Epithelial cell of esophagus (primary cell): ENCODE data around the gene SPOP.

Experiments
- DNase-seq: peaks from one replicate; pipeline ENCODE4 v3.0.0; 2010; ENCODE audit warnings: low read depth
- H3K4me3 ChIP-seq: 2 replicates; pipeline ENCODE4 v1.5.1; 2011; ENCODE audit warnings: mild to moderate bottlenecking, low read length, control low read depth
- CTCF ChIP-seq: IDR thresholded peaks from 2 replicates; pipeline ENCODE4 v1.5.1; 2011; ENCODE audit warnings: low read depth, mild to moderate bottlenecking, low read length, control low read depth, inconsistent platforms; ENCODE audit not compliant: insufficient read depth; ENCODE audit errors: missing control alignments

SPOP gene

GRCh38 chr17:49630113-49630900 is 47.6 kb downstream of the SPOP start:
- DNase-seq: no peak
- no peak for TF ChIP-seq CTCF
- no peak overlapping the region for H3K4me3 ChIP-seq

- no peak for DNase-seq
- H3K4me3 ChIP-seq: no peak overlapping the region
- no peak for TF ChIP-seq CTCF
Measured at GRCh38 chr17:49629447-49629846, 48.5 kb downstream of the SPOP start.

- H3K4me3 ChIP-seq: no peak overlapping the region
- TF ChIP-seq CTCF: no peak
- DNase-seq: no peak
Measured at GRCh38 chr17:49624896-49625295, 53.0 kb downstream of the SPOP start.

- no peak overlapping the region for H3K4me3 ChIP-seq
- DNase-seq: no peak
- TF ChIP-seq CTCF: no peak
Measured at GRCh38 chr17:49621946-49622529, 55.9 kb downstream of the SPOP start.

GRCh38 chr17:49621420-49621819 is 56.5 kb downstream of the SPOP start:
- H3K4me3 ChIP-seq: no peak overlapping the region
- no peak for TF ChIP-seq CTCF
- no peak for DNase-seq

- DNase-seq: no peak
- H3K4me3 ChIP-seq: no peak overlapping the region
- no peak for TF ChIP-seq CTCF
Measured at GRCh38 chr17:49618028-49618611, 59.8 kb downstream of the SPOP start.
